A673 (cell line): Measurements from ENCODE around the gene PIMREG. TPM values are rescaled to one million over a fixed set of nuclear protein-coding genes. Genes with fewer than 3 reads are reported as not detected.
A peak's percentile ranks its signal among the peaks of the same experiment; 100 is the strongest.

Source experiments
- BruUV-seq: library from RNA; stranded (reverse); fragments of 400-500 nt; replicated peaks from 2 replicates; lab custom pipeline; 2021; lab: Mats Ljungman, UMichigan
- CTCF ChIA-PET: fragments of 300-600 bp; sonication (Branson Sonifier 250); formaldehyde crosslinking; loops from one replicate; lab custom pipeline; 2022; ENCODE audit warnings: antibody characterized with exemption; lab: Charles Lee
- POLR2A ChIA-PET: fragments of 300-600 bp; sonication (Branson Sonifier 250); formaldehyde crosslinking; loops from one replicate; lab custom pipeline; 2022; ENCODE audit warnings: antibody characterized with exemption; ENCODE audit not compliant: low non-redundant PET; lab: Charles Lee
- DNase-seq: peaks from one replicate; pipeline ENCODE4 v3.0.0-alpha.2; 2015; ENCODE audit warnings: low spot score
- H3K27ac ChIP-seq: fragments of 200-600 bp; sonication (generic); 2 replicates; pipeline ENCODE4 v1.5.1; 2016; ENCODE audit warnings: mixed run types, low read depth, mild to moderate bottlenecking, mixed read lengths, antibody characterized with exemption, low read length; ENCODE audit not compliant: poor library complexity, severe bottlenecking
- H3K27me3 ChIP-seq: fragments of 200-600 bp; sonication (generic); replicated peaks from 2 replicates; pipeline ENCODE4 v1.6.1; 2017; ENCODE audit warnings: mixed run types, low read depth, mild to moderate bottlenecking, mixed read lengths, antibody characterized with exemption, low read length; ENCODE audit not compliant: insufficient read depth, poor library complexity
- H3K36me3 ChIP-seq: fragments of 200-600 bp; sonication (generic); 2 replicates; pipeline ENCODE4 v1.6.1; 2016; ENCODE audit warnings: mixed run types, mild to moderate bottlenecking, mixed read lengths, antibody characterized with exemption, low read length; ENCODE audit not compliant: insufficient read depth, poor library complexity, severe bottlenecking
- H3K4me1 ChIP-seq: fragments of 200-600 bp; sonication (generic); 2 replicates; pipeline ENCODE4 v1.6.1; 2017; ENCODE audit warnings: mixed run types, mild to moderate bottlenecking, mixed read lengths, antibody characterized with exemption, low read length; ENCODE audit not compliant: insufficient read depth, poor library complexity, severe bottlenecking
- H3K4me3 ChIP-seq: fragments of 200-600 bp; sonication (generic); 2 replicates; pipeline ENCODE4 v1.5.1; 2016; ENCODE audit warnings: low read depth, mixed run types, mild to moderate bottlenecking, mixed read lengths, low read length; ENCODE audit not compliant: poor library complexity, severe bottlenecking
- H3K9me3 ChIP-seq: fragments of 200-600 bp; sonication (generic); 2 replicates; pipeline ENCODE4 v1.6.1; 2016; ENCODE audit warnings: mixed run types, low read depth, mild to moderate bottlenecking, mixed read lengths, antibody characterized with exemption, low read length; ENCODE audit not compliant: poor library complexity, severe bottlenecking
- EZH2 ChIP-seq: fragments of 200-600 bp; sonication (generic); IDR thresholded peaks from 2 replicates; pipeline ENCODE4 v1.6.1; 2017; ENCODE audit warnings: borderline replicate concordance, low read depth, mild to moderate bottlenecking, mixed read lengths, antibody characterized with exemption, low read length; ENCODE audit not compliant: poor library complexity, severe bottlenecking
- intact Hi-C: fragments of 100-400 bp; cut with micrococcal nuclease; formaldehyde crosslinking; loops from one replicate; pipeline ENCODE4 v1.10.0; 2022; ENCODE audit not compliant: unreplicated experiment
- total RNA-seq: library from RNA; stranded (reverse); gene quantifications from 2 replicates; pipeline ENCODE4 v1.2.3, GENCODE V29; 2021
- TF ChIP-seq, protein P1 (sequence below): fragments of 300-800, 200-600 bp; sonication (generic); conservative IDR thresholded peaks from 2 replicates; pipeline ENCODE4 v1.5.1; 2017; ENCODE audit warnings: low read depth, mild to moderate bottlenecking, antibody characterized with exemption, low read length, moderate library complexity, mixed read lengths

The PIMREG gene
- total RNA-seq, 1 experiment from 2014 or later: 90.5 TPM

DNA sequence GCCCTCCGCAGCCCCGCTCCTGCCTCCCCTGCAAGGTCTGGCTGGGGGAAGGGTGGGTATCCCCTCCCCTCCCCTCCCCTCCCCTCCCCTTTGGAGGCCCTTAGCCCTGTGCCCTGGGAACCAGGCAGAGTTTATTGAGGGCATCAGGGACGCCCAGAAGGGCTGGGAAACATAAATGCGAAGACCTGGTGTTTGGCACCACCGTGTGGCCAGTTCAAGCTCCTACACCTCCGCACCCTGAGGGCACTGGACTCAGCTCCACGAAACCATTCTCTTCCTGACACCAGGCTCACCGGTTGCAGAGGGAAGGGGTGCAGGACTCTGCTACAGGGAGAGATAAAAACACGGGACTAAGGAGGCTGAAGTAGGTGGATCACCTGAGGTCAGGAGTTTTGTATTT is 8.3 kb upstream of the PIMREG start:
- no peak overlapping the region for H3K27ac ChIP-seq
- ChIA-PET POLR2A (no interaction called here), CTCF (interaction anchor here (0.6 to 1.1 kb wide), 8 partner anchors 10 to 997 kb away, joined by 3 to 9 read pairs (median 3); partner anchors contain the start of gene C1QBP)
- no TSS peak for BruUV-seq
- TF ChIP-seq, protein P1, sequence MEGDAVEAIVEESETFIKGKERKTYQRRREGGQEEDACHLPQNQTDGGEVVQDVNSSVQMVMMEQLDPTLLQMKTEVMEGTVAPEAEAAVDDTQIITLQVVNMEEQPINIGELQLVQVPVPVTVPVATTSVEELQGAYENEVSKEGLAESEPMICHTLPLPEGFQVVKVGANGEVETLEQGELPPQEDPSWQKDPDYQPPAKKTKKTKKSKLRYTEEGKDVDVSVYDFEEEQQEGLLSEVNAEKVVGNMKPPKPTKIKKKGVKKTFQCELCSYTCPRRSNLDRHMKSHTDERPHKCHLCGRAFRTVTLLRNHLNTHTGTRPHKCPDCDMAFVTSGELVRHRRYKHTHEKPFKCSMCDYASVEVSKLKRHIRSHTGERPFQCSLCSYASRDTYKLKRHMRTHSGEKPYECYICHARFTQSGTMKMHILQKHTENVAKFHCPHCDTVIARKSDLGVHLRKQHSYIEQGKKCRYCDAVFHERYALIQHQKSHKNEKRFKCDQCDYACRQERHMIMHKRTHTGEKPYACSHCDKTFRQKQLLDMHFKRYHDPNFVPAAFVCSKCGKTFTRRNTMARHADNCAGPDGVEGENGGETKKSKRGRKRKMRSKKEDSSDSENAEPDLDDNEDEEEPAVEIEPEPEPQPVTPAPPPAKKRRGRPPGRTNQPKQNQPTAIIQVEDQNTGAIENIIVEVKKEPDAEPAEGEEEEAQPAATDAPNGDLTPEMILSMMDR: peak; percentile 86
- no peak for TF ChIP-seq EZH2
- peaks cover 4% of the 10 kb centered on the region for H3K27me3 ChIP-seq
- no peaks in the 10 kb centered on the region for H3K9me3 ChIP-seq
- no peaks in the 10 kb centered on the region for H3K4me1 ChIP-seq
- no peak overlapping the region for H3K4me3 ChIP-seq
- DNase-seq: peak; percentile 71
- H3K36me3 ChIP-seq: no peaks in the 10 kb centered on the region
- intact Hi-C loops: loop anchor here (5.0 kb wide), 1 partner anchor 849 kb away; no protein-coding TSS in a partner anchor

DNA sequence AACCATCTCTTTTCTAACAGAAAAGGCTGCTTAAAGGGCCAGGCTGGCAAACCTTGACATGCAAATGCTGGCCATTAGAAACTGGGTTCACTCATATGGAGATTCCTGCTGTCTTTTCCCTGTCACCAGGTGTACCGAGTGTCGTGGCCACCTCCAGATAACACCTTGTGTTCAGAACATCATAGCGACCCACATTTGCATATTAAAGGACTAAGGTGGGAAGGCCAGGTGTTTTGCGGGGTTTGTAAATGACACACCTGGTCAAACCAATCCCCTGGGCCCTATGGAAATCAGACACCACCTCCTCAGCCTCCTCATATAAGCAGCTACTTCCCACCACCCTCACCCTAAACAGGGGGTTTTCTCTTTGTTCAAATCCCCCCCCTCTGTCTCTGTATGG is 6.8 kb upstream of the PIMREG start:
- POLR2A ChIA-PET: no interaction called here
- no peak for TF ChIP-seq EZH2
- TF ChIP-seq, protein P1: no peak
- Histone ChIP-seq H3K4me1 (no peaks in the 10 kb centered on the region), H3K9me3 (no peaks in the 10 kb centered on the region), H3K27ac (no peak overlapping the region), H3K36me3 (no peaks in the 10 kb centered on the region), H3K4me3 (no peak overlapping the region), H3K27me3 (peaks cover 4% of the 10 kb centered on the region)
- intact Hi-C loops: loop anchor here (5.0 kb wide), 1 partner anchor 850 kb away; no protein-coding TSS in a partner anchor
- no peak for DNase-seq
- CTCF ChIA-PET: no interaction called here
- BruUV-seq: no TSS peak

DNA sequence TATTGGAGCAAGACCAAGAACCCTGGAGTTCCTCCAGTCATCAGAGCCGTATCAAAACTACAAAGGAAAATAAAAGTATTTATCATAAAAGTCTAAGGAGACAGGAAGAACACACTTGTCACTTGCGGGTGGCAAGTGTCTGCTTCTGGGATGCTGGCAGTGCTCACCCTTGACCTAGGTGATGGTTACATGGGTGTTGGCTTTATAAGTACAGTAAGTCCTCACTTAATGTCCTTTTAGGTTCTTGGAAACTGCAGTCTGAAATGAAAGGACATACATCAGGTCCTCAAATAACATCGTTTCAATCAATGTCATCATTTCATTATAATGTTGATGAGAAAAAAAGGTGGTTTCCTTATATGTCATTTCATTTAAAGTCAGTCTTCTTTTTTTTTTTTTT is 6.3 kb upstream of the PIMREG start:
- ChIA-PET POLR2A (interaction anchor here (0.6 kb wide), 2 partner anchors 183 to 223 kb away, joined by 5 to 8 read pairs; no protein-coding TSS in a partner anchor), CTCF (interaction anchor here (0.5 to 0.7 kb wide), 2 partner anchors 845 to 1871 kb away, joined by 3 to 5 read pairs; no protein-coding TSS in a partner anchor)

More for the DNA sequence above, 6.3 kb upstream of the PIMREG start:
- TF ChIP-seq EZH2: no peak
- TF ChIP-seq, protein P1: no peak
- no peaks in the 10 kb centered on the region for H3K4me1 ChIP-seq
- BruUV-seq: no TSS peak
- no peaks in the 10 kb centered on the region for H3K36me3 ChIP-seq
- H3K4me3 ChIP-seq: no peak overlapping the region
- H3K9me3 ChIP-seq: no peaks in the 10 kb centered on the region
- no peak for DNase-seq
- H3K27me3 ChIP-seq: peaks cover 4% of the 10 kb centered on the region
- no peak overlapping the region for H3K27ac ChIP-seq
- intact Hi-C loops: loop anchor here (5.0 kb wide), 1 partner anchor 851 kb away; no protein-coding TSS in a partner anchor
